H1 (cell line): ENCODE results near the gene DIP2B. TPM values are rescaled to one million over a fixed set of nuclear protein-coding genes. Genes with fewer than 3 reads are reported as not detected.

Experiments used
- CTCF ChIA-PET: fragments of 300-600 bp; sonication (Branson Sonifier 250); formaldehyde crosslinking; loops from one replicate; lab custom pipeline; 2021; ENCODE audit not compliant: partially characterized antibody; lab: Charles Lee
- POLR2A ChIA-PET: fragments of 300-600 bp; sonication (Branson Sonifier 250); formaldehyde crosslinking; loops from one replicate; lab custom pipeline; 2021; ENCODE audit warnings: inconsistent platforms; ENCODE audit not compliant: partially characterized antibody; lab: Charles Lee
- DNase-seq, 2 experiments: peaks; one replicate each; pipeline versions ENCODE4 v3.0.0 to v3.0.0-alpha.2; 2010 to 2022; ENCODE audit warnings: low spot score in 2 of 2, low read depth in 1 of 2, mixed read lengths in 1 of 2
- FAIRE-seq: peaks from 2 replicates; lab custom pipeline; 2011; peaks lifted over from hg19 to GRCh38; lab: Jason Lieb, UNC
- H2AFZ ChIP-seq: 2 replicates; pipeline ENCODE4 v1.8.1; 2012; ENCODE audit warnings: low read length, inconsistent platforms
- H2AK5ac ChIP-seq: 2 replicates; pipeline ENCODE4 v1.6.1; 2013; ENCODE audit warnings: low read depth, low read length
- H2BK120ac ChIP-seq: replicated peaks from 2 replicates; pipeline ENCODE3; 2013; ENCODE audit warnings: low read depth, low read length, inconsistent platforms
- H2BK12ac ChIP-seq: 2 replicates; pipeline ENCODE4 v1.6.1; 2013; ENCODE audit warnings: low read depth, low read length
- H2BK15ac ChIP-seq: 2 replicates; pipeline ENCODE4 v1.6.1; 2013; ENCODE audit warnings: low read length
- H2BK20ac ChIP-seq: 2 replicates; pipeline ENCODE4 v1.6.1; 2013; ENCODE audit warnings: low read length
- H2BK5ac ChIP-seq: 2 replicates; pipeline ENCODE4 v1.6.1; 2013; ENCODE audit warnings: low read depth, low read length
- H3K14ac ChIP-seq: 2 replicates; pipeline ENCODE4 v1.6.1; 2013; ENCODE audit warnings: inconsistent platforms; ENCODE audit not compliant: insufficient read length
- H3K18ac ChIP-seq: 2 replicates; pipeline ENCODE4 v1.6.1; 2013; ENCODE audit warnings: low read length; ENCODE audit errors: extremely low read depth
- H3K23ac ChIP-seq: 2 replicates; pipeline ENCODE4 v1.6.1; 2013; ENCODE audit warnings: inconsistent platforms; ENCODE audit not compliant: insufficient read length
- H3K23me2 ChIP-seq: 2 replicates; pipeline ENCODE4 v1.6.1; 2013; ENCODE audit warnings: low read depth, low read length
- H3K27ac ChIP-seq: 2 replicates; pipeline ENCODE4 v1.6.1; 2011; ENCODE audit warnings: low read depth, low read length, inconsistent platforms
- H3K27me3 ChIP-seq, 4 experiments: replicated peaks in 1 of 4; 1 replicate in 1 of 4; 2 replicates in 3 of 4; pipeline versions ENCODE4 v1.6.1 to v1.8.1; 2011 to 2013; ENCODE audit warnings: low read length in 3 of 4, mild to moderate bottlenecking in 3 of 4, inconsistent platforms in 2 of 4, mixed read lengths in 2 of 4, moderate library complexity in 1 of 4; ENCODE audit not compliant: control insufficient read depth in 3 of 4, insufficient read depth in 3 of 4; ENCODE audit errors: extremely low read depth in 1 of 4
- H3K36me3 ChIP-seq, 4 experiments: 2 replicates each; pipeline versions ENCODE4 v1.6.1 to v1.8.1; 2011 to 2013; ENCODE audit warnings: mild to moderate bottlenecking in 4 of 4, low read length in 3 of 4, moderate library complexity in 2 of 4, control low read depth in 1 of 4, inconsistent platforms in 1 of 4; ENCODE audit not compliant: insufficient read depth in 4 of 4, control insufficient read depth in 2 of 4
- H3K4ac ChIP-seq: replicated peaks from 2 replicates; pipeline ENCODE3; 2013; ENCODE audit warnings: low read length, low read depth, mixed read lengths, inconsistent platforms; ENCODE audit not compliant: insufficient read length
- H3K4me1 ChIP-seq, 4 experiments: replicated peaks in 1 of 4; 1 replicate in 1 of 4; 2 replicates in 3 of 4; pipeline versions ENCODE4 v1.6.1 to v1.8.1; 2011 to 2013; ENCODE audit warnings: low read length in 3 of 4, inconsistent platforms in 2 of 4, mixed read lengths in 1 of 4; ENCODE audit not compliant: insufficient read depth in 4 of 4, control insufficient read depth in 3 of 4
- H3K4me2 ChIP-seq, 2 experiments: 2 replicates each; pipeline versions ENCODE4 v1.6.1 to v1.8.1; 2011 to 2013; ENCODE audit warnings: low read depth in 2 of 2, low read length in 2 of 2, control low read depth in 1 of 2, inconsistent platforms in 1 of 2, mild to moderate bottlenecking in 1 of 2; ENCODE audit not compliant: insufficient read depth in 1 of 2
- H3K4me3 ChIP-seq, 4 experiments: fragments of 200-600, 300-600 bp in 1 of 4; sonication (generic), shearing (Covaris generic), sonication (Bioruptor Twin) in 1 of 4; 2 replicates each; pipeline versions ENCODE4 v1.5.1 to v1.8.1; 2011 to 2016; ENCODE audit warnings: low read length in 4 of 4, low read depth in 3 of 4, control low read depth in 2 of 4, inconsistent platforms in 2 of 4, mild to moderate bottlenecking in 2 of 4, mixed read lengths in 1 of 4, moderate library complexity in 1 of 4; ENCODE audit not compliant: insufficient read depth in 2 of 4; ENCODE audit errors: extremely low read depth in 1 of 4
- H3K56ac ChIP-seq: replicated peaks from 2 replicates; pipeline ENCODE3; 2013; ENCODE audit warnings: low read depth, mild to moderate bottlenecking, mixed read lengths, low read length, inconsistent platforms; ENCODE audit not compliant: insufficient read length
- H3K79me1 ChIP-seq: 2 replicates; pipeline ENCODE4 v1.6.1; 2013; ENCODE audit warnings: low read depth, low read length, control low read depth
- H3K79me2 ChIP-seq, 2 experiments: 2 replicates each; pipeline versions ENCODE4 v1.6.1 to v1.8.1; 2012 to 2013; ENCODE audit warnings: low read length in 2 of 2, mild to moderate bottlenecking in 2 of 2, inconsistent platforms in 1 of 2; ENCODE audit not compliant: insufficient read depth in 2 of 2, control insufficient read depth in 1 of 2
- H3K9ac ChIP-seq, 4 experiments: replicated peaks in 1 of 4; 1 replicate in 1 of 4; 2 replicates in 3 of 4; pipeline versions ENCODE4 v1.6.1 to v1.8.1; 2011 to 2013; ENCODE audit warnings: low read depth in 3 of 4, low read length in 3 of 4, control low read depth in 2 of 4, mild to moderate bottlenecking in 2 of 4, moderate library complexity in 2 of 4, inconsistent platforms in 1 of 4; ENCODE audit errors: extremely low read depth in 1 of 4
- H3K9me3 ChIP-seq, 2 experiments: 2 replicates each; pipeline versions ENCODE4 v1.6.1 to v1.8.1; 2012 to 2013; ENCODE audit warnings: mild to moderate bottlenecking in 2 of 2, moderate library complexity in 2 of 2, control low read depth in 1 of 2, inconsistent platforms in 1 of 2, low read depth in 1 of 2, low read length in 1 of 2, mixed read lengths in 1 of 2; ENCODE audit not compliant: insufficient read depth in 2 of 2
- H4K20me1 ChIP-seq, 2 experiments: replicated peaks in 1 of 2; 2 replicates each; pipeline versions ENCODE3 to v1.8.1; 2011 to 2013; ENCODE audit warnings: inconsistent platforms in 2 of 2, low read length in 2 of 2, mild to moderate bottlenecking in 1 of 2; ENCODE audit not compliant: insufficient read depth in 2 of 2, control insufficient read depth in 1 of 2
- H4K5ac ChIP-seq: 2 replicates; pipeline ENCODE4 v1.6.1; 2013; ENCODE audit warnings: low read length, low read depth, mixed read lengths, inconsistent platforms; ENCODE audit not compliant: insufficient read length
- H4K8ac ChIP-seq: 2 replicates; pipeline ENCODE4 v1.8.0; 2013; ENCODE audit warnings: mild to moderate bottlenecking, moderate library complexity, low read length, inconsistent platforms; ENCODE audit not compliant: insufficient read depth; ENCODE audit errors: extremely low read depth
- H4K91ac ChIP-seq: replicated peaks from 2 replicates; pipeline ENCODE3; 2013; ENCODE audit warnings: low read length, mixed read lengths, inconsistent platforms; ENCODE audit not compliant: insufficient read length
- CBX8 ChIP-seq: fragments of 300-800, 300-1000 bp; sonication (generic); IDR thresholded peaks from 2 replicates; pipeline ENCODE4 v1.7.1; 2016; ENCODE audit warnings: low read depth, low read length, borderline replicate concordance
- CEBPB ChIP-seq: IDR thresholded peaks from 2 replicates; pipeline ENCODE4 v1.6.1; 2012; ENCODE audit warnings: low read depth, low read length
- JUN ChIP-seq: IDR thresholded peaks from 2 replicates; pipeline ENCODE4 v1.6.1; 2011; ENCODE audit warnings: low read depth, mild to moderate bottlenecking, improper control_type of control experiment, low read length
- MAX ChIP-seq: IDR thresholded peaks from 2 replicates; pipeline ENCODE4 v1.6.1; 2012; ENCODE audit warnings: inconsistent platforms
- PHF8 ChIP-seq: fragments of 200-600 bp; sonication (generic); conservative IDR thresholded peaks from 2 replicates; pipeline ENCODE4 v1.7.1; 2012; ENCODE audit warnings: low read depth, mild to moderate bottlenecking, inconsistent platforms, low read length, moderate library complexity
- RFX5 ChIP-seq: IDR thresholded peaks from 2 replicates; pipeline ENCODE4 v1.6.1; 2011; ENCODE audit warnings: low read depth, low read length, improper control_type of control experiment, borderline replicate concordance
- SUZ12 ChIP-seq: fragments of 200-600 bp; sonication (generic); IDR thresholded peaks from 2 replicates; pipeline ENCODE4 v1.6.1; 2012; ENCODE audit warnings: mild to moderate bottlenecking, inconsistent platforms, low read length, moderate library complexity, mixed read lengths
- TAF1 ChIP-seq: IDR thresholded peaks from 2 replicates; pipeline ENCODE4 v1.6.1; 2011; ENCODE audit warnings: mild to moderate bottlenecking, low read depth, low read length
- TBP ChIP-seq: IDR thresholded peaks from 2 replicates; pipeline ENCODE4 v1.6.1; 2011; ENCODE audit warnings: low read depth, low read length, improper control_type of control experiment
- WGBS, 2 experiments: shearing (Covaris generic) in 1 of 2; methylation state at CpG; one replicate each; pipeline versions ENCODE4 v1.1.6 to v1.1.7; 2013 to 2015; ENCODE audit warnings: low lambda C conversion rate in 2 of 2, mixed read lengths in 2 of 2, inconsistent platforms in 1 of 2, low coverage in 1 of 2, missing lambda C conversion rate in 1 of 2; ENCODE audit not compliant: insufficient replicate concordance in 2 of 2, insufficient coverage in 1 of 2, insufficient read length in 1 of 2; ENCODE audit errors: extremely low coverage in 1 of 2, missing lambda C conversion rate in 1 of 2; 5-methylcytosine and 5-hydroxymethylcytosine counted together
- polyA plus RNA-seq, 7 experiments: library from polyadenylated mRNA; depleted of rRNA in 3 of 7; stranded (reverse) in 5 of 7; unstranded in 2 of 7; fragments of >200 nt in 5 of 7; fragments of 200-250 nt in 2 of 7; gene quantifications; 1 replicate in 5 of 7; 2 replicates in 1 of 7; 4 replicates in 1 of 7; pipeline versions ENCODE4 v1.2.1 to v1.2.3, GENCODE V29; 2011 to 2013; ENCODE audit warnings: missing spikeins in 2 of 7, mixed read lengths in 2 of 7
- total RNA-seq: library from RNA; stranded (reverse); fragmentation: NEBNext Ultra II Directional; extraction: Animal tissue kit (Norgen Biotek cat#: 25700); gene quantifications from 2 replicates; pipeline ENCODE4 v1.2.1, GENCODE V29; 2021

The DIP2B gene
- total and polyA plus RNA-seq, 2 of the 8 experiments (the other 6 are each of a cell fraction or from before 2014, with no cell fraction given): 11.1 to 29.6 TPM

GRCh38 chr12:50639721-50640120, 134.9 kb downstream of the DIP2B start:
- POLR2A ChIA-PET: interaction anchor here (0.9 to 1.1 kb wide), 2 partner anchors 125 to 157 kb away, joined by 3 read pairs; no protein-coding TSS in a partner anchor
- CTCF ChIA-PET: interaction anchor here (1.1 to 6.8 kb wide), 5 partner anchors 9 to 134 kb away, joined by 3 to 99 read pairs (median 4); partner anchors contain the start of gene DIP2B
- no peak overlapping the region for H3K56ac ChIP-seq

More at GRCh38 chr12:50639721-50640120, 134.9 kb downstream of the DIP2B start:
- Histone ChIP-seq H4K20me1 (no peaks in the 10 kb centered on the region), H3K23me2 (no peaks in the 10 kb centered on the region; the same call in 1 of the 2 replicates), H3K27me3 (no peaks in the 10 kb centered on the region), H2BK5ac (no peak overlapping the region), H3K4me3 (no peak overlapping the region), H3K36me3 (peaks cover 0 to 3% (median 0%) of the 10 kb centered on the region in 4 experiments; a peak in 1 of 8 replicates), H2AK5ac (no peak overlapping the region), H3K4me1 (no peaks in the 10 kb centered on the region), H4K5ac (no peak overlapping the region), H3K23ac (no peak overlapping the region), H2BK12ac (no peak overlapping the region), H3K4ac (no peak overlapping the region), H2AFZ (no peak overlapping the region), H3K18ac (no peak overlapping the region), H3K79me2 (no peaks in the 10 kb centered on the region; a peak in 1 of 4 replicates), H3K79me1 (peaks cover 2% of the 10 kb centered on the region; the same call in 1 of the 2 replicates), H3K27ac (no peak overlapping the region), H2BK120ac (no peak overlapping the region), H2BK15ac (no peak overlapping the region), H2BK20ac (no peak overlapping the region), H3K9ac (no peak overlapping the region), H4K8ac (no peak overlapping the region), H3K4me2 (no peak overlapping the region), H3K14ac (no peak overlapping the region), H4K91ac (no peak overlapping the region), H3K9me3 (no peaks in the 10 kb centered on the region)
- FAIRE-seq: no peak
- TF ChIP-seq JUN (no peak), CBX8 (no peak), RFX5 (no peak), PHF8 (no peak), CEBPB (no peak), MAX (no peak), TAF1 (no peak), TBP (no peak), SUZ12 (no peak)
- no peak for DNase-seq
- WGBS, 2 experiments: 90% methylated on average over 4 of the region's 4 CpGs; no CpG with 5 or more reads in 1 of the 2 experiments
